DND-41 (cell line): ENCODE results near the gene TFCP2L1.

Source experiments
- CTCF ChIP-seq: IDR thresholded peaks from 2 replicates; pipeline ENCODE4 v1.5.1; 2012; ENCODE audit warnings: borderline replicate concordance, low read length, moderate library complexity, mild to moderate bottlenecking; ENCODE audit not compliant: poor library complexity, severe bottlenecking; ENCODE audit errors: extremely low read depth
- EZH2 ChIP-seq: IDR thresholded peaks from 3 replicates; pipeline ENCODE4 v1.6.1; 2012; ENCODE audit warnings: borderline replicate concordance, low read depth, mild to moderate bottlenecking, moderate library complexity, low read length, inconsistent platforms; ENCODE audit not compliant: severe bottlenecking

- no peak for TF ChIP-seq CTCF
- TF ChIP-seq EZH2, result no peak
These were observed 3.3 kb downstream of the TFCP2L1 start for GRCh38 chr2:121281694-121282093.
